Glutamatergic neuron (in vitro differentiated cells): Measurements from ENCODE around the gene GSTP1. TPM values are rescaled to one million over a fixed set of nuclear protein-coding genes. Genes with fewer than 3 reads are reported as not detected.
"Not testable (repeated sequence)": the region's sequence is repeated elsewhere in the genome, so short reads cannot be mapped to it uniquely, and the experiment has no call there.

Source experiments
- DNase-seq: peaks from one replicate; pipeline ENCODE4 v3.0.0; 2022
- H3K27ac Mint-ChIP-seq: one replicate; pipeline ENCODE4 v1.8.0; 2020; ENCODE audit warnings: mild to moderate bottlenecking, mixed read lengths, inconsistent platforms; ENCODE audit not compliant: unreplicated experiment
- H3K27me3 Mint-ChIP-seq: one replicate; pipeline ENCODE4 v1.8.0; 2020; ENCODE audit warnings: mild to moderate bottlenecking, moderate library complexity, mixed read lengths, inconsistent platforms; ENCODE audit not compliant: unreplicated experiment
- H3K36me3 Mint-ChIP-seq: one replicate; pipeline ENCODE4 v1.8.0; 2020; ENCODE audit warnings: mild to moderate bottlenecking, mixed read lengths, inconsistent platforms; ENCODE audit not compliant: unreplicated experiment
- H3K4me1 Mint-ChIP-seq: one replicate; pipeline ENCODE4 v1.8.0; 2020; ENCODE audit warnings: mild to moderate bottlenecking, low read depth, mixed read lengths, inconsistent platforms; ENCODE audit not compliant: unreplicated experiment
- H3K4me3 Mint-ChIP-seq: one replicate; pipeline ENCODE4 v1.8.0; 2020; ENCODE audit warnings: mild to moderate bottlenecking, mixed read lengths, inconsistent platforms; ENCODE audit not compliant: unreplicated experiment
- H3K9me3 Mint-ChIP-seq: one replicate; pipeline ENCODE4 v1.8.0; 2020; ENCODE audit warnings: mild to moderate bottlenecking, moderate library complexity, mixed read lengths, inconsistent platforms; ENCODE audit not compliant: unreplicated experiment
- CTCF ChIP-seq: fragments of 200-600 bp; sonication (generic); IDR thresholded peaks from one replicate; pipeline ENCODE4 v1.5.0; 2021; ENCODE audit not compliant: partially characterized antibody, unreplicated experiment
- total RNA-seq: library from RNA; stranded (reverse); fragmentation: NEBNext Ultra II Directional; extraction: Animal tissue kit (Norgen Biotek cat#: 25700); gene quantifications from one replicate; pipeline ENCODE4 v1.2.1, GENCODE V29; 2021; ENCODE audit not compliant: unreplicated experiment

The GSTP1 gene
- total RNA-seq, 1 donor from 2014 or later, result 712 TPM

GRCh38 chr11:67594480-67594879 is 10.9 kb downstream of the GSTP1 start:
- TF ChIP-seq CTCF, result no peak
- peaks cover 5% of the 10 kb centered on the region for H3K36me3 Mint-ChIP-seq
- no peaks in the 10 kb centered on the region for H3K27me3 Mint-ChIP-seq
- DNase-seq, result no peak
- no peak overlapping the region for H3K27ac Mint-ChIP-seq
- no peak overlapping the region for H3K4me3 Mint-ChIP-seq
- peaks cover 3% of the 10 kb centered on the region for H3K9me3 Mint-ChIP-seq
- H3K4me1 Mint-ChIP-seq, result peaks cover 4% of the 10 kb centered on the region

GRCh38 chr11:67596753-67597300 is 13.2 kb downstream of the GSTP1 start:
- no peak for DNase-seq
- TF ChIP-seq CTCF, result no peak
- H3K36me3 Mint-ChIP-seq, result peaks cover 5% of the 10 kb centered on the region
- H3K9me3 Mint-ChIP-seq, result peaks cover 3% of the 10 kb centered on the region
- no peak overlapping the region for H3K4me3 Mint-ChIP-seq
- no peaks in the 10 kb centered on the region for H3K27me3 Mint-ChIP-seq
- peaks cover 4% of the 10 kb centered on the region for H3K4me1 Mint-ChIP-seq
- H3K27ac Mint-ChIP-seq, result no peak overlapping the region

DNA sequence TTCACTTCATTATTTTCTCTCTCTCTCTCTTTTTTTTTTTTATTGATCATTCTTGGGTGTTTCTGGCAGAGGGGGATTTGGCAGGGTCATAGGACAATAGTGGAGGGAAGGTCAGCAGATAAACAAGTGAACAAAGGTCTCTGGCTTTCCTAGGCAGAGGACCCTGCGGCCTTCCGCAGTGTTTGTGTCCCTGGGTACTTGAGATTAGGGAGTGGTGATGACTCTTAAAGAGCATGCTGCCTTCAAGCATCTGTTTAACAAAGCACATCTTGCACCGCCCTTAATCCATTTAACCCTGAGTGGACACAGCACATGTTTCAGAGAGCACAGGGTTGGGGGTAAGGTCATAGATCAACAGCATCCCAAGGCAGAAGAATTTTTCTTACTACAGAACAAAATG is 13.8 kb downstream of the GSTP1 start:
- not testable (repeated sequence) for H3K27ac Mint-ChIP-seq, H3K9me3 Mint-ChIP-seq, H3K4me1 Mint-ChIP-seq, DNase-seq, H3K27me3 Mint-ChIP-seq, H3K36me3 Mint-ChIP-seq, H3K4me3 Mint-ChIP-seq

- H3K9me3 Mint-ChIP-seq, H3K4me3 Mint-ChIP-seq, H3K4me1 Mint-ChIP-seq, DNase-seq, H3K27me3 Mint-ChIP-seq, H3K27ac Mint-ChIP-seq, H3K36me3 Mint-ChIP-seq: not testable (repeated sequence)
These were observed 14.4 kb downstream of the GSTP1 start for GRCh38 chr11:67597963-67598362.

- H3K4me1 Mint-ChIP-seq, result peaks cover 8% of the 10 kb centered on the region
- H3K27me3 Mint-ChIP-seq, result peaks cover under 1% of the 10 kb centered on the region
- H3K4me3 Mint-ChIP-seq, result no peak overlapping the region
- peaks cover 5% of the 10 kb centered on the region for H3K36me3 Mint-ChIP-seq
- peaks cover 3% of the 10 kb centered on the region for H3K9me3 Mint-ChIP-seq
- no peak overlapping the region for H3K27ac Mint-ChIP-seq
- no peak for DNase-seq
- no peak for TF ChIP-seq CTCF
These were observed 15.5 kb downstream of the GSTP1 start for GRCh38 chr11:67599149-67599548.

GRCh38 chr11:67600324-67601029 is 16.9 kb downstream of the GSTP1 start:
- Mint-ChIP-seq H3K4me1 (peaks cover 14% of the 10 kb centered on the region), H3K27me3 (peaks cover 4% of the 10 kb centered on the region), H3K27ac (no peak overlapping the region), H3K9me3 (peaks cover 3% of the 10 kb centered on the region), H3K36me3 (peaks cover 5% of the 10 kb centered on the region), H3K4me3 (no peak overlapping the region)
- TF ChIP-seq CTCF, result no peak
- DNase-seq, result no peak
